Activated naive CD8-positive, alpha-beta T cell treated with anti-CD3 and anti-CD28 coated beads for 36 hours (primary cell): ENCODE measurements around the gene NAT8L. TPM values are rescaled to one million over a fixed set of nuclear protein-coding genes. Genes with fewer than 3 reads are reported as not detected.

ENCODE experiments used
- DNase-seq: peaks from one replicate; pipeline ENCODE4 v3.0.0; 2021
- H3K27ac Mint-ChIP-seq: one replicate; pipeline ENCODE4 v1.8.0; 2022; ENCODE audit warnings: mild to moderate bottlenecking, moderate library complexity, mixed read lengths
- H3K27me3 Mint-ChIP-seq: one replicate; pipeline ENCODE4 v1.8.0; 2022; ENCODE audit warnings: mild to moderate bottlenecking, mixed read lengths
- H3K36me3 Mint-ChIP-seq: one replicate; pipeline ENCODE4 v1.8.0; 2021; ENCODE audit warnings: mild to moderate bottlenecking, mixed read lengths
- H3K4me1 Mint-ChIP-seq: one replicate; pipeline ENCODE4 v1.8.0; 2021; ENCODE audit warnings: mixed read lengths
- H3K4me3 Mint-ChIP-seq: one replicate; pipeline ENCODE4 v1.8.0; 2022; ENCODE audit warnings: mild to moderate bottlenecking, moderate library complexity, mixed read lengths
- H3K9me3 Mint-ChIP-seq: one replicate; pipeline ENCODE4 v1.8.0; 2022; ENCODE audit warnings: mixed read lengths
- total RNA-seq, 2 experiments: library from RNA; stranded (reverse); gene quantifications; one replicate each; pipeline ENCODE4 v1.2.3, GENCODE V29; 2021

The NAT8L gene
- total RNA-seq, 2 experiments from 2014 or later, result 0.56 to 0.60 TPM

GRCh38 chr4:2084316-2084715 is 25.2 kb downstream of the NAT8L start:
- H3K4me3 Mint-ChIP-seq, result no peak overlapping the region
- no peaks in the 10 kb centered on the region for H3K4me1 Mint-ChIP-seq
- no peaks in the 10 kb centered on the region for H3K36me3 Mint-ChIP-seq
- no peak for DNase-seq
- H3K9me3 Mint-ChIP-seq, result no peaks in the 10 kb centered on the region
- no peak overlapping the region for H3K27ac Mint-ChIP-seq
- H3K27me3 Mint-ChIP-seq, result no peaks in the 10 kb centered on the region

GRCh38 chr4:2085496-2085901 is 26.4 kb downstream of the NAT8L start:
- Mint-ChIP-seq H3K27ac (no peak overlapping the region), H3K27me3 (no peaks in the 10 kb centered on the region), H3K9me3 (no peaks in the 10 kb centered on the region), H3K4me3 (no peak overlapping the region), H3K36me3 (no peaks in the 10 kb centered on the region), H3K4me1 (no peaks in the 10 kb centered on the region)
- no peak for DNase-seq

- Mint-ChIP-seq H3K36me3 (no peaks in the 10 kb centered on the region), H3K4me1 (no peaks in the 10 kb centered on the region)
Observed at GRCh38 chr4:2087170-2087569, 28.0 kb downstream of the NAT8L start.

GRCh38 chr4:2089222-2089621 is 30.1 kb downstream of the NAT8L start:
- Mint-ChIP-seq H3K27me3 (no peaks in the 10 kb centered on the region), H3K4me1 (no peaks in the 10 kb centered on the region), H3K9me3 (no peaks in the 10 kb centered on the region), H3K27ac (no peak overlapping the region), H3K36me3 (no peaks in the 10 kb centered on the region), H3K4me3 (no peak overlapping the region)
- no peak for DNase-seq

More at GRCh38 chr4:2087170-2087569, 28.0 kb downstream of the NAT8L start:
- no peak overlapping the region for H3K4me3 Mint-ChIP-seq
- H3K27me3 Mint-ChIP-seq, result no peaks in the 10 kb centered on the region
- no peaks in the 10 kb centered on the region for H3K9me3 Mint-ChIP-seq
- H3K27ac Mint-ChIP-seq, result no peak overlapping the region
- no peak for DNase-seq

- Mint-ChIP-seq H3K9me3 (no peaks in the 10 kb centered on the region), H3K4me3 (no peak overlapping the region), H3K27me3 (no peaks in the 10 kb centered on the region), H3K4me1 (no peaks in the 10 kb centered on the region), H3K36me3 (peaks cover 3% of the 10 kb centered on the region), H3K27ac (no peak overlapping the region)
- no peak for DNase-seq
Observed at GRCh38 chr4:2090642-2091041, 31.5 kb downstream of the NAT8L start.

- H3K27me3 Mint-ChIP-seq, result peaks cover 3% of the 10 kb centered on the region
- H3K27ac Mint-ChIP-seq, result no peak overlapping the region
- H3K36me3 Mint-ChIP-seq, result peaks cover 11% of the 10 kb centered on the region
- peaks cover 9% of the 10 kb centered on the region for H3K9me3 Mint-ChIP-seq
- DNase-seq, result no peak
- H3K4me1 Mint-ChIP-seq, result no peaks in the 10 kb centered on the region
- H3K4me3 Mint-ChIP-seq, result no peak overlapping the region
Observed at GRCh38 chr4:2091990-2092668, 33.0 kb downstream of the NAT8L start.

- Mint-ChIP-seq H3K4me1 (no peaks in the 10 kb centered on the region), H3K36me3 (peaks cover 11% of the 10 kb centered on the region), H3K27ac (no peak overlapping the region), H3K9me3 (peaks cover 9% of the 10 kb centered on the region), H3K4me3 (no peak overlapping the region), H3K27me3 (peaks cover 3% of the 10 kb centered on the region)
- no peak for DNase-seq
Observed at GRCh38 chr4:2092669-2093053, 33.5 kb downstream of the NAT8L start.

GRCh38 chr4:2093265-2093664 is 34.1 kb downstream of the NAT8L start:
- no peak for DNase-seq
- peaks cover 9% of the 10 kb centered on the region for H3K9me3 Mint-ChIP-seq
- H3K4me1 Mint-ChIP-seq, result no peaks in the 10 kb centered on the region
- no peak overlapping the region for H3K4me3 Mint-ChIP-seq
- peaks cover 11% of the 10 kb centered on the region for H3K36me3 Mint-ChIP-seq
- no peak overlapping the region for H3K27ac Mint-ChIP-seq
- H3K27me3 Mint-ChIP-seq, result peaks cover 3% of the 10 kb centered on the region

GRCh38 chr4:2094545-2094944 is 35.4 kb downstream of the NAT8L start:
- H3K27ac Mint-ChIP-seq, result no peak overlapping the region

GRCh38 chr4:2095236-2096072 is 36.3 kb downstream of the NAT8L start:
- Mint-ChIP-seq H3K27me3 (peaks cover 3% of the 10 kb centered on the region), H3K27ac (no peak overlapping the region)

More at GRCh38 chr4:2094545-2094944, 35.4 kb downstream of the NAT8L start:
- Mint-ChIP-seq H3K36me3 (peaks cover 11% of the 10 kb centered on the region), H3K27me3 (peaks cover 3% of the 10 kb centered on the region), H3K4me1 (no peaks in the 10 kb centered on the region), H3K4me3 (no peak overlapping the region), H3K9me3 (peaks cover 9% of the 10 kb centered on the region)
- no peak for DNase-seq

GRCh38 chr4:2096073-2096609 is 37.0 kb downstream of the NAT8L start:
- Mint-ChIP-seq H3K36me3 (peaks cover 11% of the 10 kb centered on the region), H3K4me1 (no peaks in the 10 kb centered on the region), H3K27me3 (peaks cover 3% of the 10 kb centered on the region), H3K27ac (no peak overlapping the region), H3K4me3 (no peak overlapping the region), H3K9me3 (peaks cover 9% of the 10 kb centered on the region)
- no peak for DNase-seq

More at GRCh38 chr4:2095236-2096072, 36.3 kb downstream of the NAT8L start:
- no peak overlapping the region for H3K4me3 Mint-ChIP-seq
- H3K4me1 Mint-ChIP-seq, result no peaks in the 10 kb centered on the region
- H3K36me3 Mint-ChIP-seq, result peaks cover 11% of the 10 kb centered on the region
- H3K9me3 Mint-ChIP-seq, result peaks cover 9% of the 10 kb centered on the region
- DNase-seq, result no peak

- Mint-ChIP-seq H3K4me3 (no peak overlapping the region), H3K27me3 (peaks cover under 1% of the 10 kb centered on the region), H3K4me1 (no peaks in the 10 kb centered on the region), H3K36me3 (peaks cover 5% of the 10 kb centered on the region), H3K27ac (no peak overlapping the region), H3K9me3 (peaks cover 19% of the 10 kb centered on the region)
- no peak for DNase-seq
Observed at GRCh38 chr4:2101346-2102044, 42.4 kb downstream of the NAT8L start.

GRCh38 chr4:2102045-2102883 is 43.1 kb downstream of the NAT8L start:
- Mint-ChIP-seq H3K27me3 (no peaks in the 10 kb centered on the region), H3K27ac (no peak overlapping the region), H3K4me1 (no peaks in the 10 kb centered on the region), H3K9me3 (peaks cover 13% of the 10 kb centered on the region), H3K4me3 (no peak overlapping the region), H3K36me3 (peaks cover 4% of the 10 kb centered on the region)
- DNase-seq, result no peak

GRCh38 chr4:2103127-2103842 is 44.2 kb downstream of the NAT8L start:
- Mint-ChIP-seq H3K36me3 (peaks cover 4% of the 10 kb centered on the region), H3K27me3 (no peaks in the 10 kb centered on the region), H3K9me3 (peaks cover 13% of the 10 kb centered on the region), H3K4me1 (no peaks in the 10 kb centered on the region), H3K27ac (no peak overlapping the region), H3K4me3 (no peak overlapping the region)
- no peak for DNase-seq
